Prostate gland (tissue), 2 donors: Measurements from ENCODE around the gene ALPP. TPM values are rescaled to one million over a fixed set of nuclear protein-coding genes. Genes with fewer than 3 reads are reported as not detected.
"Not testable (repeated sequence)": the region's sequence is repeated elsewhere in the genome, so short reads cannot be mapped to it uniquely, and the experiment has no call there.

Experiments used
- DNase-seq: peaks from one replicate; pipeline ENCODE4 v3.0.0-alpha.2; 2019; ENCODE audit warnings: low spot score
- H3K27ac ChIP-seq, 2 donors: fragments of 200-600 bp; sonication (generic); 2 replicates each; pipeline ENCODE4 v1.5.1; 2017 to 2019
- H3K27me3 ChIP-seq: fragments of 200-600 bp; sonication (generic); replicated peaks from 2 replicates; pipeline ENCODE4 v1.5.1; 2019; ENCODE audit not compliant: insufficient read depth
- H3K36me3 ChIP-seq, 2 donors: fragments of 200-600 bp; sonication (generic); 1 replicate in 1 of 2; 2 replicates in 1 of 2; pipeline versions ENCODE4 v1.5.1 to v1.8.1; 2017 to 2019
- H3K4me1 ChIP-seq: fragments of 200-600 bp; sonication (generic); replicated peaks from 2 replicates; pipeline ENCODE4 v1.5.1; 2019
- H3K4me3 ChIP-seq, 2 donors: fragments of 200-600 bp; sonication (generic); 2 replicates each; pipeline ENCODE4 v1.5.1; 2017 to 2019
- H3K9me3 ChIP-seq: fragments of 200-600 bp; sonication (generic); 2 replicates; pipeline ENCODE4 v1.5.1; 2017
- CTCF ChIP-seq, 4 experiments: fragments of 200-600 bp in 2 of 4; fragments of 450-650 bp in 2 of 4; sonication (generic) in 2 of 4; IDR thresholded peaks; 1 replicate in 3 of 4; 2 replicates in 1 of 4; pipeline ENCODE4 v1.5.1; 2016 to 2019; ENCODE audit warnings: antibody characterized with exemption in 4 of 4, mild to moderate bottlenecking in 2 of 4, moderate library complexity in 2 of 4
- POLR2A ChIP-seq: fragments of 450-650 bp; IDR thresholded peaks from one replicate; pipeline ENCODE4 v1.6.1; 2016; ENCODE audit warnings: antibody characterized with exemption, mild to moderate bottlenecking
- POLR2AphosphoS5 ChIP-seq: sonication (generic); formaldehyde crosslinking; IDR thresholded peaks from one replicate; pipeline ENCODE4 v1.6.1; 2017; ENCODE audit warnings: antibody characterized with exemption
- WGBS: methylation state at CpG from one replicate; pipeline ENCODE4 v1.1.5; 2018; 5-methylcytosine and 5-hydroxymethylcytosine counted together
- intact Hi-C: fragments of 100-400 bp; cut with DNase I; formaldehyde crosslinking; loops from one replicate; pipeline ENCODE4 v1.14.2; 2022
- total RNA-seq, 2 donors: library from RNA; depleted of rRNA; stranded (reverse); fragments of >200 nt; gene quantifications; one replicate each; pipeline ENCODE4 v1.1.0, GENCODE V29; 2016

Gene ALPP
- total RNA-seq: under 1 TPM in 1 of 2 donors, not detected in 1; 0.97 TPM

- H3K4me1 ChIP-seq, DNase-seq, intact Hi-C loops, H3K4me3 ChIP-seq, H3K9me3 ChIP-seq, H3K36me3 ChIP-seq, H3K27ac ChIP-seq: not testable (repeated sequence)
- peaks cover 10% of the 10 kb centered on the region for H3K27me3 ChIP-seq
- 87% methylated on average over 12 of the region's 12 CpGs for WGBS
Measured at GRCh38 chr2:232378735-232379151, at the start of gene ALPP. ALPP (plus strand) TSS chr2:232378751; CDS start chr2:232378803, 52 bp downstream.

GRCh38 chr2:232329716-232330067 is 48.9 kb upstream of the ALPP start:
- intact Hi-C loops: no loop called here
- Histone ChIP-seq H3K36me3 (no peaks in the 10 kb centered on the region), H3K9me3 (no peaks in the 10 kb centered on the region), H3K27ac (no peak overlapping the region), H3K4me3 (no peak overlapping the region), H3K27me3 (no peaks in the 10 kb centered on the region), H3K4me1 (no peaks in the 10 kb centered on the region)
- DNase-seq: no peak
- whole genome bisulfite sequencing: 92% methylated on average over 15 of the region's 15 CpGs
- TF ChIP-seq POLR2AphosphoS5: no peak
- no peak for TF ChIP-seq POLR2A
- TF ChIP-seq CTCF (IDR thresholded peaks at IDR 0.05): no peak

GRCh38 chr2:232330068-232330999 is 48.2 kb upstream of the ALPP start:
- 85% methylated on average over 12 of the region's 17 CpGs for WGBS
- no peak for DNase-seq
- H3K9me3 ChIP-seq: no peaks in the 10 kb centered on the region
- intact Hi-C loops: no loop called here
- no peak for TF ChIP-seq POLR2AphosphoS5
- TF ChIP-seq POLR2A: no peak
- no peak for TF ChIP-seq CTCF (IDR thresholded peaks at IDR 0.05)
- H3K36me3 ChIP-seq: no peaks in the 10 kb centered on the region
- no peak overlapping the region for H3K27ac ChIP-seq
- no peaks in the 10 kb centered on the region for H3K27me3 ChIP-seq
- no peak overlapping the region for H3K4me3 ChIP-seq
- H3K4me1 ChIP-seq: no peaks in the 10 kb centered on the region

GRCh38 chr2:232331061-232331460 is 47.5 kb upstream of the ALPP start:
- H3K4me3 ChIP-seq, H3K4me1 ChIP-seq, H3K9me3 ChIP-seq, H3K36me3 ChIP-seq, DNase-seq, H3K27me3 ChIP-seq, H3K27ac ChIP-seq, intact Hi-C loops: not testable (repeated sequence)
- WGBS: 94% methylated on average over 8 of the region's 11 CpGs

GRCh38 chr2:232331641-232332040 is 46.9 kb upstream of the ALPP start:
- H3K4me1 ChIP-seq, H3K4me3 ChIP-seq, H3K36me3 ChIP-seq, DNase-seq, intact Hi-C loops, H3K27ac ChIP-seq, H3K9me3 ChIP-seq, H3K27me3 ChIP-seq: not testable (repeated sequence)
- WGBS: 89% methylated on average over 8 of the region's 11 CpGs

GRCh38 chr2:232332244-232332939 is 46.2 kb upstream of the ALPP start:
- H3K36me3 ChIP-seq, H3K4me3 ChIP-seq, intact Hi-C loops, H3K27me3 ChIP-seq, H3K9me3 ChIP-seq, DNase-seq, H3K27ac ChIP-seq, H3K4me1 ChIP-seq: not testable (repeated sequence)
- WGBS: 90% methylated on average over 12 of the region's 26 CpGs

GRCh38 chr2:232332940-232333259 is 45.7 kb upstream of the ALPP start:
- TF ChIP-seq POLR2A (no peak), POLR2AphosphoS5 (no peak), CTCF (IDR thresholded peaks at IDR 0.05) (no peak)
- Histone ChIP-seq H3K4me3 (no peak overlapping the region), H3K36me3 (no peaks in the 10 kb centered on the region), H3K9me3 (no peaks in the 10 kb centered on the region), H3K27me3 (no peaks in the 10 kb centered on the region), H3K27ac (no peak overlapping the region), H3K4me1 (no peaks in the 10 kb centered on the region)
- intact Hi-C loops: no loop called here
- WGBS: 84% methylated on average over 10 of the region's 10 CpGs
- DNase-seq: no peak
